ENCODE results near the gene SLC6A12.
"Not testable (repeated sequence)": the region's sequence is repeated elsewhere in the genome, so short reads cannot be mapped to it uniquely, and the experiment has no call there.

Gene SLC6A12

GRCh38 chr12:234019-234418 is 20.1 kb upstream of the SLC6A12 start:
- no peak for DNase-seq

DNA sequence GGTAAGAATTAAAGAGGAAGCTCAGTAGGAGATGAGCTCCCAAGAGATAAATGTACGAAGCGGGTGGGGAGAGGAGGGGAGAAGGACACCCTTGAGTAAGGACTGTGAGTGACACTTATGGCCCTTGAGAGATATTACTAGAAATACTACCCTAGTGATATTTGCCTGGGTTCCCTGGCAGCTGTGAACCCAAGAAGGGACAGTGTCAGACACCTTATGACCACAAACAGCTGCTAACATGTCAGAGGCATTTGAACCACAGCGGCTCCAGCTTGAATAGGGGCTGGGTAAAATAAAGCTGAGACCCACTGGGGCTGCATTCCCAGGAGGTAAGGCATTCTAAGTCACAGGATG is 19.6 kb upstream of the SLC6A12 start:
- DNase-seq, result no peak

DNA sequence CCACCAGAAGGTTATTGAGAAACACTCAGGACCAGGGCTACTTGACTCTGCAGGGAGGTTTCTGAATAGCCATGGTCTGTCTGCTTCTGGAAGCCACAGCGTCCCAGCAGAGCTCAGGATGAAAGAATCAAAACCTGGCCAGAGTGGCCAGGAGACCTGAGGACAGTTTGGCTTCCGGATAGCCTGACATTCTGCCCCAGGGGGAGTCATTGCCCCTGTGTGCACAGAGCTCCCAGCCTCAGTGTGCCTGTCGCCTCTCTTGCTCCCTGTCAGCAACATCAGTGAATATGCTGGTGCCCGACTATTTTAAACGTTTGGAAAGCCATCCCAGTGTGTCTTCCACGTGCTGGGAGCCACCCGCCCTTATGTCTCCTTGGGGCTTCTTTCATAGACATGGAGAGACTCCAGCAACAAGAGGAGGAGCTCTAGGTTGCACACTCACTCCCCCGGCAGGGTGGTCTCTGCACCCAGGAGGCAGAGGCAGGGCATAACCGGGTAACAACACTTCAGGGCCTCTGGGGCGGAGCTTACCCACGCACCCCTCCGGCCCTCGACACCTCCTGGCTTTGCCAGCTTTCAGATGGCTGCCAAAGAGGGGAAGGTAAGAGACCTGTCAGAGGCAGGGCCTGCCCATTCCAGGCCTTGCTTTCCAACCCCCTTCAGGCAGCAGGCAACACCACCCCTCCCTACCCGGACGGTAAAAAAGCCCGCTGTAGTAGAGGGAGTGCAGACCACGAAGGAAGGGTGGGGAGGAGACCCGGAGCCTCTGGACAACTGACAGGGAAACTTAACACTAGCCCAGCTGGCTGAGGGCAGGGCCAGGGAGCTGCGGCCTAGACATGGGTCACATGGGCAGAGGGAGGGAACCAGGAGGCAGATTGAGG is 19.0 kb upstream of the SLC6A12 start:
- DNase-seq, result no peak

DNA sequence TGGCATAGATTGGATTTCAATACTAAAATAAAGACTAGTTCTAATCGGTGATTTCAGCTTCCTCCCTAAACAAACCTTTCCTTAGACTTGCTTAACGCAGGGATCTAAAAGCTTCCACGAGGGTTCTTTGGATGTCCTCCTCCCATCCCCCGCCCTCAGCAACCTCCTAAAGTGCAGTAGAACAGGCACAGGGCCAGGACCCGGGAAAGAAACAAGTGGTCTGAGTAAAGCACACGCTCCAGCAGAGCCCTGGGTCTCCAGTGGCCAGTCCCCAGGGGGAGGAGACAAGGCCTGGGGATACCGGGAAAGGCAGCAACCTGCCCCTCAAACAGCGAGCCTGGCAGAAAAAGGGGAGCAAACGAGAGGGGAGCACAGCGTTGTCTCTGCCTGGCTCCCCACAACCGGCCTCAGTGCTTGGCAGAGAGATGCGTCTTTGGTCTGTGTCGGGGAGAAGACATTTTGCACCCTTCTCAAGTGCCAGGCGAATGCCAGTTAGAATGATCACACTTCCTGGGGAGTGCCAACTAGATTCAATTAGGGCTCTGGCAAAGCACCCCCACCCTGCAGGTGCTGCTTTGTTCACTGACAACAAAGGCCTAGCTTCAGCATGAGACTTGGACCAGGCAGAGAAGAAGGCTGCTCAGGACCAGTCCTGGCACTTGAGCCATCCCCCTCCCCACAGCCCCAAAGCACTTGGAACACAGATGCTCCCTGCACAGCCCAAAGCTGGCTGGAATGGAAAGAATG is 17.1 kb upstream of the SLC6A12 start:
- DNase-seq, result no peak

DNA sequence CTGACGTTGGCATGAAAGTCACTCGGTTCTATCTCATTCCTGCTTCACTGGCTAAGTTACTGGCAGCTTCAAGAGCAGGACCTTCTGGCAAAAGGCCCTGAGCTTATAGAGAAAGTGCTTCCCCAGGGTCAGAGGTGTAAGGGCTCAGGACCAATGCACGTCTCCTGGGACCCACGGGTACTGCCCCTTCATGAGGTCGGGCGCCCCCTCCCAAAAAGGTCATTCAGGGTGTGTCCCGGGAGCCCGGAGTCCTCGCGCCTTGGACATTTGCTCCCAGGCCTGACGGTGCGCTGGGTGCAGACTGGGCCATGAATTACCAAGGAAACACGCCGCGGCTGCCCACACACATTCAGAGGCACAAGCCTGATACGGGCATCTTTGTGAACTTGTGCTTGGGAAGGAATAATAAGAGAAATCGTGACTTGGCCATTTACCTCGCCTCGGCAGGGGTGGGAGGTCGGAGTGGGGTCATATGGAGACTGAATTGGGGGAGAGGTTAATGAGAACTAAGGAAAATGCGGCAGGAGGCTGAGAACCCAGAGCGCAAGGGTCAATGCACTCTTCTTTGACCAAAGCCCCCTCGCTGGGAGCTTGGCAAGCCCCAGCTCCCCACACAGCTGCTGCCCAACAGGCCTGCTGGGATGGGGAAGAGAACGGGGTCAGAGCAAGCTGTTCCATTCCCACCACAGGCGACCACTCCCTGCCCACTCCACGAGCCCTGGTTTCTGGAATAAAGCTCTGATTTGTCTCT is 15.7 kb upstream of the SLC6A12 start:
- no peak for DNase-seq

DNA sequence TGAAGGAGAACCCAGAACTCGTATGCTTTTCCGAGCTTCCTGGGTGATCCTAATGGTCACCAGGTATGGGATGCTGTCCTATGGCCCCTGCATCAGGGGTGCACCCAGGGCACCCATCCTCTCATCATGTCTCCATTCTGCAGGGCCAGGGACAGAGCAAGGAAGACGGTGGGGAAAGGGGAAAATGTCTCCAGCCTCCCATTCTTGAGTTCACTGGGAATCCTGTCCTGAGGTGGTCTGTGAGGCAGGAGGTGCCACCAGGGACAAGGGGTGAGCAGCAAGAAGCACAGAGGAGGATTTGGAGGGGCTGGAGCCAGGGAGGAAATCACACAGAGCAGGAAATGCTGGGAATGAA is 14.9 kb upstream of the SLC6A12 start:
- no peak for DNase-seq

GRCh38 chr12:227923-228845 is 14.2 kb upstream of the SLC6A12 start:
- no peak for DNase-seq

DNA sequence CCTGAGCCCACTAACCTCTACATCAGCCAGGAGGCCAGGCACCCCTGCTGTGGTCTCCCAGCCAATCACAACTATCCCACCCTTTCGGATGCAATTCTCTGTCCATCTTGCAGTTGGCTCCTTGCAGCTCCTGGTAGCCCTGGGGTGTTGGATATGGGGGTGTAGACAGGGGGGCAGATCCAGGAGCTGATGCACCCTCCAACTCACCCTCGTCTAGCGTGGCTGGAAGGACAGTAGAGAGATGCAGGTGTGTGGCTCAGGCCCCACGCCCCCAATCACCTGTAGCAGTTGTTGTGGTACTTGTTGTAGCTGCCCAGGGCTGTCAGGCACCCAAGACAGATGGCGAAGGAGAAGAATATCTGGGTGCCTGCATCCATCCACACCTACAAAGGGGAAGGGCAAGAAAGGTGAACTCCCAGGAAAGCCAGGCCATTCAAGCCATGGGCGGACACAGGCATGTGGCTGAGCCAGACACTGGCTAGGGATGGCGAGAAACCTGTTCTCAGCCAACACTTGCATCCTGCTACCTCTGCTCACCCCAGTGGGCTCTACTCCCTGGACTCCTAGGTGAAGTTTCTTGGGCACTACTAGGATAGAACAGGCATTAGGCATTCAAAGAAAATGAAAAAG is 13.4 kb upstream of the SLC6A12 start:
- no peak for DNase-seq

DNA sequence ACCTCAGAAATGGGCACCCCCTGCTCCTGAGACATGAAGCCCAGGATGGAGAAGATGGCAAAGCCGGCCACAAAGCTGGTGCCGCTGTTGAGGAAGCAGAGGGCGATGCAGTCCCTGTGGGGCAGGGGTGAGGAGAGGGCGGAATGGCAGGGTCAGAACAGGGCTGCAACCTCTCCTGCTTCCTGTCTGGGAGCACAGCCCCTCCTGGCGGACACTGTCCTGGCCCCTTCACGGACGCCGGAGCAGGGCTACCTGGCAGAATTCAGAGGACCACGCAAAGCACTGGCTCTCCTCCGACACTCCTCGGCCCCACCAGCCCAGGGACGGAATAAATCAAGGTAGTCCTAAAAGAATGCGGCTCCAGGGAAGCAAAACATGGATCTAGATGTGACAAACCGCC is 12.4 kb upstream of the SLC6A12 start:
- DNase-seq, result no peak

GRCh38 chr12:225012-225411 is 11.1 kb upstream of the SLC6A12 start:
- DNase-seq, result no peak

DNA sequence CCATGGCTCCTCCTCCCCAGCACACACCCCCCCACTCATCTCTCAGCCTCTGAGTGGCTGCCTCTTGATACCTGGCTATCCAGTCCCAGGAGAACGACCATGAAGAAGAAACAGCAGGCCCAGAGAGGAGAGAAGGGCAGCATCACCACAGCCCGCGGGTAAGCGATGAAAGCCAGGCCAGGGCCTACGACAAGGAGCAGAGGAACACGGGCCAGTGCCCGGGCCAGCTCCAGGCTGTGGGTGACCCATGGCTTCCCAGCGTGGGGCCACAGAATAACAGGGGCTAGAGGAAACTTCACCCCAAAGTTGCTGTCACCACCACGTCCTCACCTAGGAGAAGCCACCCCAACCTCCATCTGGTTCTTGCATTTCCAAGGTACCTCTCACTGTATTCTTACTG is 10.4 kb upstream of the SLC6A12 start:
- no peak for DNase-seq

DNA sequence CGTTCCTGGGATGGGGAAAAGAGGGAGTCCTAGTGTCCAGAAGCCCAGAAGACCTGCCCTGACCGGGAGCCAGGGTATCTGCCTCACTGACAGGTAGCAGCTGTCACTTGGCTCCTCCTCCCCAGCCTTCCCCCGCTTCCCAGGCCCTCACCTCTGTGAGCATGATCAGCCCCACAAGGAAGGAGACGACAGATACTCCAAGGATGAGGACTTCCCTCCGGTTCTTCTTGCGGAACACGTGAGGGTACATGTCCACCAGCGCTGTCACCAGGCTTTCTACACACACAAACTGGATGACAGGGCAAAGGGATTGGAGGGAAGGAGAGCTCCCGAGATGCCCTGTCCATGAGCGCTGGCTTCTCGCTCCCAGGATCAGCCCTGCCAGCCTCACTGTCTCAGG is 9.9 kb upstream of the SLC6A12 start:
- no peak for DNase-seq

DNA sequence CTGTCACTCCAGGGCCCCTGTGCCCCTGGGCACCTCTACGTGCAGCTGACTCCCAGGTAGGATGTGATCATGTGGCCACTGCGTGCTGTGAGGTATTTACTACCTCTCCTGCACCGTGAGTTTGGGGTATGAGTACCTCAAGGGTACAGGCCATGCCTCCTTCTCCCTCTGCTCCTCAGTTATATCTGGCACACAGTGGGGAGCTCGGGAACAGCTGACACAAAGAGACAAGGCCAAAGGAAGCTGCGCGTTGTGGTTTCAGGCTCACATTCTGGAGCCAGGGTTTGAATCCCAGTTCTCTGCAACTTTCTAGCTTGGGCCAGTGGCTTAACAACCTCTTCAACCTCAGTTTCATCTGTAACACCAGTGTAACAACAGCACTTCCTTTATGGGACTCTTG is 7.8 kb upstream of the SLC6A12 start:
- no peak for DNase-seq

DNA sequence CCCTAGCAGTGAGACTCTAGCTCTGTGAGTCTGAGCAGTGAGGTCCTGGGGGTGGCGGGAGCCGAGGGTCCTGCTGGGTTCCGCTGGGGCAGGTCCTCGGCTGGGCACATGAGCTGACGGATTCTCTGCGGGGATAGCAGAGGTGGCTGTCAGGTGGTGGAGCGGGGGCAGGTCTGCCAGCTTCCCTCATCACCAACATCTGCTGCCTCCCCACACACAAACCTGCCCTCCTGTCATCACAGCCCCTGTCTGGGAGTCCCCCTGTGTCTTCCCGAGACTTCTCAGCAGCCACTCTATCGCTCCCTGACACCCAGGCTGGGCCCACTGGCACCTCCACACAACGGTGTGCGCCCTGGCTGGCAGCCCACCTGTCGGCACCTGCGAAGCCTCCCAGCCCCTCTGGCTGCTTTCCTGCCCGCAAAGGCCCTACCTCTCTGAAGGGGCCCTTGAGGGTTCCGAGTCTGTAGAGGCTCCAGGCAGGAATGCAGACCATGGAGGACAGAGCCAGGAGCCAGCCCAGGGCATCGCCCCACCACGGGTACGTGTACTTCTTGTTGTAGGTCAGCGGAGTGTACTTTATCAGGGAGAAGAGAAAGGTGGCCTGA is 7.1 kb upstream of the SLC6A12 start:
- DNase-seq, result no peak

DNA sequence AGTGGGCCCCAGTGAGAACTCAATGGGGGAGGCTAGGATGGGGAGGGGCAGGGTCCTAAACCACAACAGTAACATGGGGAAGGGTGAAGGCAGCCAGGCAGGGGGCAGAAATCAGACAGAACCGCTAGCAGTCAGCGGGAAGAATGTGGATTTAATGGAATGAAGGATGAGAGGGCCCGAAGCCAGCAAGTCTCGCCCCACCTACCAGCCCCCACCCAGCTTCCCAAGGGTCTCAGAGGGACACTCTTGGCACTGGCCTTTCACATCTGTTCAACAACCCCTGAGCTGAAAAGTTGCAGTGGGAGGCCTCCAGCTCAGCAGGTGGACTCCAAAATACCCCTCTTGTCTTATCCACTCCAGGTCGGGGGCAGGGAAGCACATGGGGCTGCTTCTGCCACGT is 6.5 kb upstream of the SLC6A12 start:
- no peak for DNase-seq

- DNase-seq, result peak; percentile 58
These were observed 6.0 kb upstream of the SLC6A12 start for GRCh38 chr12:219891-220352.

GRCh38 chr12:218728-219590 is 5.0 kb upstream of the SLC6A12 start:
- DNase-seq, result no peak

- no peak for DNase-seq
These were observed 4.3 kb upstream of the SLC6A12 start for GRCh38 chr12:218221-218620.

GRCh38 chr12:217029-217428 is 3.1 kb upstream of the SLC6A12 start:
- not testable (repeated sequence) for DNase-seq

GRCh38 chr12:215116-215515 is 1.2 kb upstream of the SLC6A12 start:
- DNase-seq, result no peak

GRCh38 chr12:213527-213932 is 427 bp downstream of the SLC6A12 start:
- DNase-seq, result no peak
